Measurements from ENCODE around the gene TF. TPM values are rescaled to one million over a fixed set of nuclear protein-coding genes. Genes with fewer than 3 reads are reported as not detected.

Gene TF
- polyA plus RNA-seq, 1 of the 3 experiments (the other 2 are of a cell fraction) = 0.08 TPM

DNA sequence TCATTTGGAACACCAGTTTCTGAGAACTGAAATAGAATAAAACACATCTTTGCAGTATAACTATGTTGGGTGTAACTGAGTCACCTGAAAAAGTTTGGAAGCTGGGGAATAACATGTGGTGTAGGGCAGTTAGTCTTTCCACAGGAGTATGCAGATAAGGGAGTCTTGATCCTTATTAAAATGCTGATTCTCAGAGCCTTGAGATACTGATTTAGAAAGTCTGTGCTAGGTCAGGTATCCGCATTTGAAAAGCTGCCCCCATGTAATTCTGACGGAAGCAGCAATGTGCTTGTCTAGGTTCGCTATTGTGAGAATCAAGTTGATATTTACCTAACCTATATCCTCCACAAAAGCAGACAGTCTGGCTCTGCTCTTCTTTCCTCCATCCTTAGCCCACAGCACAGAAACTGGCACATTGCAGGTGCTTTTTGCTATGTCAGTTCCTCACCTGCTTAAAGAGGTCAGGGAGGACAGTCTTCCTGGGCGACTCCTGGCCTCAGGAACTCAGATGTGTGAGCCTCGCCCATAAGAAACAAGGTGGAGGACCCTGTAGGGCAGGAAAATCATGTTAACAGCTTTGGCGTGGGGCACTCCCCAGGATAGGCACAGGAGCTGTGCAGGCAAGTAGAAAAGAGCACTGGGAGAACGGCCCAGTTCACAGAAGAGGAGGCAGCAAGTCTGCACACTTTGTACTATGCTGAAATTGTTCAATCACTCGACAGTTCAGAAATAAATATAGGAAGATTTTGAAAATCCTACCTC lies 31.8 kb downstream of the TF start:
- DNase-seq = no peak
- ChIA-PET POLR2A (no interaction called here), CTCF (interaction anchor here (0.7 kb wide), 1 partner anchor 28 kb away, joined by 3 read pairs; no protein-coding TSS in a partner anchor)
- Histone ChIP-seq H3K4me2 (no peak overlapping the region), H3K36me3 (replicated peaks in 1 of 2; ENCODE audit: control insufficient read depth in 1 of 2, insufficient read depth in 2 of 2, low read length in 1 of 2) (no peaks in the 10 kb centered on the region), H4K20me1 (ENCODE audit: insufficient read depth) (no peaks in the 10 kb centered on the region), H3K4me1 (ENCODE audit: control insufficient read depth in 1 of 2, insufficient read depth in 2 of 2, low read depth in 1 of 2, low read length in 1 of 2) (no peaks in the 10 kb centered on the region), H3K27me3 (ENCODE audit: insufficient read depth) (no peaks in the 10 kb centered on the region; the same call in 1 of the 2 replicates), H3K27ac (ENCODE audit: low read depth in 2 of 2, low read length in 1 of 2) (no peak overlapping the region), H3K9me3 (no peaks in the 10 kb centered on the region), H3K9me2 (no peaks in the 10 kb centered on the region), H3F3A (replicated peaks; ENCODE audit: insufficient read depth) (no peaks in the 10 kb centered on the region), H2AFZ (ENCODE audit: low read depth) (no peak overlapping the region), H3K4me3 (ENCODE audit: low read depth in 2 of 2, low read length in 1 of 2) (no peak overlapping the region), H3K9ac (no peak overlapping the region), H3K79me2 (ENCODE audit: insufficient read depth) (no peaks in the 10 kb centered on the region)
- no peak for TF ChIP-seq GATA2 (CRISPR knock-in tag; IDR thresholded peaks at IDR 0.05)
- TF ChIP-seq TCF12 (IDR thresholded peaks at IDR 0.05) = no peak
- TF ChIP-seq POLR2AphosphoS5 (IDR thresholded peaks at IDR 0.05; ENCODE audit: low read depth, low read length) = no peak
- no peak for TF ChIP-seq FOSL2 (IDR thresholded peaks at IDR 0.05; ENCODE audit: borderline replicate concordance, low read depth)
- no peak for TF ChIP-seq ZBTB33 (IDR thresholded peaks at IDR 0.05; ENCODE audit: borderline replicate concordance, low read depth)
- TF ChIP-seq RAD21 (IDR thresholded peaks at IDR 0.05; ENCODE audit: low read length) = no peak
- TF ChIP-seq TEAD4 (IDR thresholded peaks at IDR 0.05; ENCODE audit: borderline replicate concordance, insufficient read depth) = no peak
- no peak for TF ChIP-seq MAX (IDR thresholded peaks at IDR 0.05; ENCODE audit: low read depth)
- no peak for TF ChIP-seq MEF2A (IDR thresholded peaks at IDR 0.05; ENCODE audit: borderline replicate concordance, low read depth)
- no peak for TF ChIP-seq FOXJ3 (CRISPR knock-in tag; IDR thresholded peaks at IDR 0.05)
- TF ChIP-seq, protein P1, sequence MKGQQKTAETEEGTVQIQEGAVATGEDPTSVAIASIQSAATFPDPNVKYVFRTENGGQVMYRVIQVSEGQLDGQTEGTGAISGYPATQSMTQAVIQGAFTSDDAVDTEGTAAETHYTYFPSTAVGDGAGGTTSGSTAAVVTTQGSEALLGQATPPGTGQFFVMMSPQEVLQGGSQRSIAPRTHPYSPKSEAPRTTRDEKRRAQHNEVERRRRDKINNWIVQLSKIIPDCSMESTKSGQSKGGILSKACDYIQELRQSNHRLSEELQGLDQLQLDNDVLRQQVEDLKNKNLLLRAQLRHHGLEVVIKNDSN (IDR thresholded peaks at IDR 0.05; ENCODE audit: borderline replicate concordance, low read depth) = no peak
- WGBS (ENCODE audit: low lambda C conversion rate) = 35% methylated on average over 8 of the region's 8 CpGs

GRCh38 chr3:133779626-133780203 lies 33.5 kb downstream of the TF start:
- no peaks in the 10 kb centered on the region for H3K36me3 ChIP-seq (replicated peaks in 1 of 2; ENCODE audit: control insufficient read depth in 1 of 2, insufficient read depth in 2 of 2, low read length in 1 of 2)
- WGBS (ENCODE audit: low lambda C conversion rate) = 30% methylated on average over 4 of the region's 4 CpGs
- no peak overlapping the region for H3K27ac ChIP-seq (ENCODE audit: low read depth in 2 of 2, low read length in 1 of 2)
- DNase-seq = no peak
- H2AFZ ChIP-seq (ENCODE audit: low read depth) = no peak overlapping the region
- TF ChIP-seq TCF12 (IDR thresholded peaks at IDR 0.05) = no peak
- TF ChIP-seq RAD21 (IDR thresholded peaks at IDR 0.05; ENCODE audit: low read length) = no peak
- TF ChIP-seq EP300 (IDR thresholded peaks at IDR 0.05; ENCODE audit: borderline replicate concordance in 1 of 2, low read depth in 1 of 2, low read length in 1 of 2) = no peak
- TF ChIP-seq, protein P1 (IDR thresholded peaks at IDR 0.05; ENCODE audit: borderline replicate concordance, low read depth) = no peak
- no peak for TF ChIP-seq RCOR1 (IDR thresholded peaks at IDR 0.05; ENCODE audit: low read length)
- no peak for TF ChIP-seq IRF3 (IDR thresholded peaks at IDR 0.05; ENCODE audit: low read depth, low read length)
- TF ChIP-seq FOXM1 (IDR thresholded peaks at IDR 0.05; ENCODE audit: low read depth) = no peak
- TF ChIP-seq CHD2 (IDR thresholded peaks at IDR 0.05; ENCODE audit: low read length, partially characterized antibody) = no peak
- TF ChIP-seq SMC3 (IDR thresholded peaks at IDR 0.05; ENCODE audit: low read depth, low read length) = no peak
- no peak for TF ChIP-seq POLR2AphosphoS5 (IDR thresholded peaks at IDR 0.05; ENCODE audit: low read depth, low read length)
- no peak for TF ChIP-seq MEF2A (IDR thresholded peaks at IDR 0.05; ENCODE audit: borderline replicate concordance, low read depth)
- TF ChIP-seq ELF1 (IDR thresholded peaks at IDR 0.05) = no peak
- TF ChIP-seq SIN3A (IDR thresholded peaks at IDR 0.05; ENCODE audit: borderline replicate concordance, low read depth, low read length) = no peak
- TF ChIP-seq MAX (IDR thresholded peaks at IDR 0.05; ENCODE audit: low read depth) = no peak
- no peak for TF ChIP-seq RFX5 (IDR thresholded peaks at IDR 0.05; ENCODE audit: low read length)
- TF ChIP-seq GABPA (IDR thresholded peaks at IDR 0.05; ENCODE audit: low read depth) = no peak
- POLR2A ChIA-PET = no interaction called here
- CTCF ChIA-PET = no interaction called here
- no peak overlapping the region for H3K9ac ChIP-seq
- no peaks in the 10 kb centered on the region for H4K20me1 ChIP-seq (ENCODE audit: insufficient read depth)
- no peaks in the 10 kb centered on the region; the same call in 1 of the 2 replicates for H3K27me3 ChIP-seq (ENCODE audit: insufficient read depth)
- H3K79me2 ChIP-seq (ENCODE audit: insufficient read depth) = no peaks in the 10 kb centered on the region
- H3F3A ChIP-seq (replicated peaks; ENCODE audit: insufficient read depth) = no peaks in the 10 kb centered on the region
- H3K4me1 ChIP-seq (ENCODE audit: control insufficient read depth in 1 of 2, insufficient read depth in 2 of 2, low read depth in 1 of 2, low read length in 1 of 2) = no peaks in the 10 kb centered on the region
- H3K4me3 ChIP-seq (ENCODE audit: low read depth in 2 of 2, low read length in 1 of 2) = no peak overlapping the region
- no peaks in the 10 kb centered on the region for H3K9me3 ChIP-seq
- H3K9me2 ChIP-seq = no peaks in the 10 kb centered on the region
- H3K4me2 ChIP-seq = no peak overlapping the region
